Fibroblast of upper back skin (primary cell): ENCODE measurements around the gene SLC4A9.
"Not testable (repeated sequence)": the region's sequence is repeated elsewhere in the genome, so short reads cannot be mapped to it uniquely, and the experiment has no call there.

ENCODE experiments used
- DNase-seq: peaks from one replicate; pipeline ENCODE4 v3.0.0-alpha.2; 2013

The SLC4A9 gene

DNA sequence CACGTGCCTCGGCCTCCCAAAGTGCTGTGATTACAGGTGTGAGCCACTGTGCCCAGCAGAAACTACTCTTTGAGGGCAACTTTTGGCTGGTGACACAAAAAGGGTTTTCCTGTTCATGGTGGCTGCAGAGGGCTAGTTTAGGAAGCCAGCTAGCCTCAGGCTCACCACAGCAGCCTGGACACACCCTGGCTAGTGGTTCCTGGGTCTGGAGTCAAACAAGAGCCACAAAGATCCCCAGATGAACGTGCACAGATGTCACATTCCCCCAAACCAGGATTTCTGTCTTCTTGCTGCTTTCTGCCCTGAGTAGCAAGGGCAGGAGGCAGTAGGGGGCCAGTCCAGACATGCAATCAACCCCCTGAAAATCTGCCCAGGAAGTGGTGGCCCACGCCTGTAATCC, 20.4 kb upstream of the SLC4A9 start:
- DNase-seq, result no peak

DNA sequence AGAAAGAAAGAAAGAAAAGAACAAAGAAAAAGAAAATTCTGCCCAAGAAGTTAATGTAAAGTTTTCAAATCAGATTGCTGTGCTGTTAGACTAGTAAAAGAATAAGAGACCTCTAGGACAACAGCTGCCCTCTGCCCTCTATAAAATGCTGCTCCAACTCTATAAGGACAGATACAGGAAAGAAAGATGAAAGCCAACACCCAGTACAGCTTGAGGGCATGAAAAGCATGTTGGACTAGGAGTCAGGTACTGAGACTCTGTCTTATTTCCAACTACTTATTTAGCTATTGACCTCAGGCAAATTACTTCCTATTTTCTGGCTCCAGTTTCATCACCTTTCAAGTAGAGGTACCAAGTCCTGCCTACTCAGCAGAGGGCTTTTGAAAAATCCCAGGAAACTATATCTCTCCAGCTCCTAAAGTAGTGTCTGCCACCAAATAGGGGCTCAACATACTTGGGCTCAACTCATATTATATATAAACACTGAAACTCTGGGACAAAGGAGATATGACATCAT, 19.3 kb upstream of the SLC4A9 start:
- DNase-seq, result no peak

DNA sequence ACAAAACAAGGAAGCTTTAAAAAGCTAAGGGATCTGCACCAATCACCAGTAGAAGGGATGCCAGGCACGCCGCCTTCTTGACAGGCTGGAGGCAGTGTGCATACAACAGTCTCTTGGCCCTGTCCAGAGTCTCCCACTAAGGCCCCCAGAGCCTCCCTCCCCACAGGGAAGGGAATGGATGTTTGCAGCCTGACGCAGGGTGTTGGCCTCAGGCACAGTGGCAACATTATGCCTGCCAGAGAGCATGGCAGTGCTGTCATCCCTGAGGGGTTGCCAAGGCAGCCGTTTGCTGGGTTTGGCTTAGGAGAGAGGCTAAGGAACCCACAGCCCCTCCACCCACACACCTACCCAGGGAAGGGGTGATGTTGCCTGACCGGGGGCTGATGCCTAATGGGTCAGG, 18.4 kb upstream of the SLC4A9 start:
- no peak for DNase-seq

DNA sequence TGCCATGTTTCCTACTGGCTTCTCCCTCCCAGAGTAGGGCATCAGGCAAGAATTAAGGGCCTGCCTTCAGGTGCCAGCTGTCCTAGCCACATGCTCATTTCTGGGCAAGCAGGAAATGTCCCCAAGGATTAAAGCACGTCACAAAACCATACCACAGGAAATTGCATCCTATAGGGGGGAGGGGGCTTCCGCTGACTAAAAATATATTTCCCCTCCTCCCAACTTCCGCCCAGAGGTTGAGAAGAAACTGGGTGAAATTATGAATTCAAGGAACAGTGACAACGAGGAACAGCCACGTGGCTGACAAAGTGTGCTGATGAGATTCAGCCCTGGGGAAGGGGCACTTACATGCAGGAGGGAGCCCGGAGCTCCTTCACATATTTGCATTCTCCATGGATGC, 17.7 kb upstream of the SLC4A9 start:
- no peak for DNase-seq

DNA sequence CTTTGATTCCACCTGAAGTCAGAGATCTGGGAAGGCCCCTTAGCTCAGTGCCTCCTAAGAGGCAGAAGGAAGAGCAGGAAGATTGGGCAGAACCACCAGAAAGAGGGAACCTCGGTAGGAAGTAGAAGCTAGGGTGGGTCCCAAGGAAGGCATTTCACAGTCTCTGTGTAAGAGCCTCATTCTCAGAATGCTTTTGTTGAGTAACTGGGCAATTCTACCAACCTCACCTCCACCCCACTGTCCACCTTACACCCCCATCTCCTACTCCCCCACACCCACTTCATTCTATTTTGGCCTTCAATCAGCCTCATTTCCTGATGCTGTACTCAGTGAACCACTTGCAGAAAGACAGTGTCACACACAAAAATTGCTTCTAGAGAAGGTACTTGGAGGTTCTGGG, 17.1 kb upstream of the SLC4A9 start:
- no peak for DNase-seq

DNA sequence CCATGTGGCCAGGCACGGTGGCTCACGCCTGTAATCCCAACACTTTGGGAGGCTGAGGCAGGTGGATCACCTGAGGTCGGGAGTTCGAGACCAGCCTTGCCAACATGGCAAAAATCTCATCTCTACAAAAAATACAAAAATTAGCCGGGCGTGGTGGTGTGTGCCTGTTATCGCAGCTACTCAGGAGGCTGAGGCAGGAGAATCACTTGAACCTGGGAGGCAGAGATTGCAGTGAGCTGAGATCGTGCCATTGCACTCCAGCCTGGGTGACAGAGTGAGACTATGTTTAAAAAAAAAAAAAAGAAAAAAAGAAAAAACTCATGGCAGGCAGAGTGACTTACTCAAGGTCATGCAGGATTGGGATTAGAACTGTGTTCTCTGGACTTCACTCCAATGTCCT, 16.1 kb upstream of the SLC4A9 start:
- not testable (repeated sequence) for DNase-seq

DNA sequence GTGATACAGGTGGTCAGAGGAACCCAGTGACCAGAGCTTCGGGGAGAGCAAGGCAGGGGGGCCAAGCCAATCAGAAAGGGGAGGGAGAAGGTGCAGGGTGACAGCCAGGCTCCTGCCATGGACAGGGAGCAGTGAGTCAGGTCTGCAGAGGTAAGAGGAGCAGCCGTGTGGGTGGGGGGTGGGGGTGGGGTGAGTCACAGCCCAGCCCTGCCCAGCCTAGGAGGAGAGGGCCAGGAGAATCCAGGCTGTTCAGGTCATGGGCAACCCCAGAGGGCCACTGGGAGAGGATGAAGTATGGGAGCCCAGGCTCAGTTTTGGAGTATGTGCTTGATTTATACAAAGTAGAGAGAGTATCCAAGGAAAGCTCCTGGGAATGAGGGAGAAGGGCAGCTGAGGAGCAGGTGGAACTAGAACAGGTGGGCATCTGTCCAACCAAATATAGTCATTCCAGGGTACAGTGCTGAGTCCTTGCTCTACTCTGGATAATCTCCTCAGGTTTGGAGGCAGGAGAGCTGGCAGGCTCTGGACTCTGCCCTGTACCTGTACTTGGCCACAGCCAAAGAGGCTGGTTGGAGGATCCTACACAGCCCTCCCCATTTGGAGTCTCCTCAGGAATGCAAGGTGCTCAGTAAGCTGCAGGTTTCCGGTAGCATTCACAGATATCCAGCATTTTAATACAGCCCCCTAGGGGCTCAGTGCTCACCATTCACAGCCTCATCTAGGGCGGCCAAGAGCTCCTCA, 15.1 kb upstream of the SLC4A9 start:
- DNase-seq, result no peak

DNA sequence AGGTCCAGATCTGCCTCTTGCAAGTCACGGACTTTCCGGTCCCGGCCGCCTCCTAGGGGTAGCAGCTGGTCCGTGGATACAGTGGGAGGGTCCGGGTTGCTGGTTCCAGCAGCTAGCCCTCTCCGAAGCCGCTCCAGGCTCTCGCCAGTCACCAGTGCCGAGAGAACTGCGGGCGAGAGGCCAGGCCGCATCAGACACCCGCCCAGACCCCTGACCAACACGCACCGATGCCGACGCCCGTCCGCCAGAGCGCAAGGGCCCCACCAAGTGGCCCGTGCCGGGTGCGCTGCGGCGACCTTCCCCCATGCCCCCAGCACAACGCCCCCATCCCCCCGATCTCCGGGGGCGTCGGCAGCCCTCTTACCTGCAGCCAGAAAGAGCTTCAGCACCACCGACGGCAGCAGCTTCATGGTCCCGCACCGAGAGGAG, 14.1 kb upstream of the SLC4A9 start:
- peak; percentile 55 for DNase-seq

DNA sequence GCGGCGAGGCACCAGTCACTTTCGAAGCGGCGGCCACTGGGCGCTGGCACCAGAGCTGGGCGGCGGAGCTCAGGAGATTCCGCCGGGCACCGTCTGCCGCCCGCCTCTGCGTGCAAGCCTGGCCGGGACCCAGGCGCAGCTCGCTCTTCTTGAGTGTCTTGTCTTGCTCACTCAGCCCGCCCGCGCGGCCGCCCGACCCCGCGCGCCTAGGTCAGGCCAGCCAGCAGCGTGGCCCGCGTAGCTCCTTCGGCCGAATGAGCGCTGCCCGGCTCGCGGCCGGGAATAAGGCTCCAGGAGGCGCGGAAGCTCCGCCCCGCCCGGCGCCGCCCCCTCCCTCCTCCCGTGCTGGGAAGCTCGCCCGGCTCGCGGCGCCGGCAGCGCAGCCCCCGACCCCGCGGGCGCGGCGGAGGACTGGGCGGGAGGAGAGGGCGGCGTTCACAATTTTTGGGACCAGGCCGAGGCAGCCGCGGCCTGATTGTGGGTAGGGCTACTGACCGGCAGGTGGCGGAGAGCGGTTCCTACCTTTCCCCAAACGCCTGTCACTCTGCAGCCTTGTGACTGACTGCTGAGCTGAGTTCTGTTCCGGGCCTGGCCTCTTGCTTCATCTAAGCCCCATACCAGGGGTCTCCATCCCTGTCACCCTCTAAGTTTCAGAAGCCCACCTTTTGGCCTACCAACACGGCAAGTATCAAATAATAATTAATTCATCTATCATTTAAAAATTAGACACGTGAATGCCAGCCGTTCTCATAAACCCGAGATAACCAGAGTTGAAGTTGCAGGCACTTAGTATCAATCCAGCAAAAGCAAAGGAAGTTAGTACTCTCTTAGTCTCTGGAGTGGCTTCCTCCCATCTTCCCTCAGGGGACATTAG, 13.4 kb upstream of the SLC4A9 start, which contains the start of gene HBEGF:
Gene HBEGF, minus strand, starts transcription at position 256 of the 874 bp plus-strand sequence. CDS start 275 bp downstream, outside the sequence.
- peak; percentile 54 for DNase-seq

DNA sequence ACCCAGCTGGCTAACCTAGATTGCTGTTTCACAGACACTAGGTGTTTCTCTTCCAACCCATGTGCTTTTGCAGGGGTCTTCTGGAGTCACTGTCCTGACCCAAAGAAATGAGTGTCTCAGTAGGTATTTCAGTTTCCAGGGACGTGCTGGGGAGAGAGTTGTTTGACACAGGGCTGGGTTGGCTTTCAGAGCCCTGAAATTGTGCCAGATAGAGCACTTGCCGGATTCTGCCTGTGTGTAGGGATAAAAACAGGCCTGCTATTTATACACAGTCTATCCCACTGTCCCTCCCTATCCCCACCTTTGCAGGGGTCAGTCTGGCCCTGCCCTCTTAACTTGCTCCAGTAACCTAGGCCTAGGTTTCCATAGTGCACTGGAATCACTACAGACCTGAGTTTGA, 12.6 kb upstream of the SLC4A9 start:
- no peak for DNase-seq

DNA sequence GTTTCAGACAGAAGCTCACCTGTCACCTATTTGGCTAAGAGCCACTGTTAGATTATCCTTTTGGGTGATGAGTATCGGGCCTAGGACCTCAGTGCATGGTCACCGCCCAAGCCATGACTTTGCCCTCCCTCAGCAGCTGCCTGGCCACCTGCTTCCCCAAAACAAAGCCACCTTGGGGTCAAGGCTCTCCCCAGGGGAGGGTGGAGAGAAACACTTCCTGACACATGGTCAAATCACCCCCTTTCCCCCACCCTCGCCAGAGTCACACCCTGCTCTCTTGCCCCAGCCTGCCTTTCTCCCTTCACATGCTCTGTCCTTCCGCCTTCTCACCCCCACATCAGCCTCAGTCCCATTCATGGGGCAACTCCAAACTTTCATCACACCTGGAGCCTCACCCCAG, 11.9 kb upstream of the SLC4A9 start:
- DNase-seq, result no peak

DNA sequence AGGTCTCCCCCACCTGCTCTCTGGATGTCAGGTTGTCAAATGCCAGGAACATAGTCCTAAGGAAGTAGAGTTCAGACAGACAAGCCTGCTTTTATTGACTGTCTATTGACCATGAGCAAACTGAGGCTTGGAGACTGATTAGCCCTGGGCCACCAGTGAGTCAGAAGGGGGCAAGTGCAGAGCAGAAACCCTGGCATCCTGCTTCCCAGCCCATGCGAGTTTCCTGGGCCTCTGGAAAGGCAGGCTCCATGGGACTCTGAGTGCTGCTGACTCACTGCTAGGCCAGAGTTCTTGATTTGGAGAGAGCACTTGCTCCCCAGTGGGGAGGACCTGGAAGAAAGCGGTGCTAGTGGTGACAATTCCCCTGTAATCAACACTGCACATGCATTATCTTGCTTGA, 10.8 kb upstream of the SLC4A9 start:
- DNase-seq, result no peak

DNA sequence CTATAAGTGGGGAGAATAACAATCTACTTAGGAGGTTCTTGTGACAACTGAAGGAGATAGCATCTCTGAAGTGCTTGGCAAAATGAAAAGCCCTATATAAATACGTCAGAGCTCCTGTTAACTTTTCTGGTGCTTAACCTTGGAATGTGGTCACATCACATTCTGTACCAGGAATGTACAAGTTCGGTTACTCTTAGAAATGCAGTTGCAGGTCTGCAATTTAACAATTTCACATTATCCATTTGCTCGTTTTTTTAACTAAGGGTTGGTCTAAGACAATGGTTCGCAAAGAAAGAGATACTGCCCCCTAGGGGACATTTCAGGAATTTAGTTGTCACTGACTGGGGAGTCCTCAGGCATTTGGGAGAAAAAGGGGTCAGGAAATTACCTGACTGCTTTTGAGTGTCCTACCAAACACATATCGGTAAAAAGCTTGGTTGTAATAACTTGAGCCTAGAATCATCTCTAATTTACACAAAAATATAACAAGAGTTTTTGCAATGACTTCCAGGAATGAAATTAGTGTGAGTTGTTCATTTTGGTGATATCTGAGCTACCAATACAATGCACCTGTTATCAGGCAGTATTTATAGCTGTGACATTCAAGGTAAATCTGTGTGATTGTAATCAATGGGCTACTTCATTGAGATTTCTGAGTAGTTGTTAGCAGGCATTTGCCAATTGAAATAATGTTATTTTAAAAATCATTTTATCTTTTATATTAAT, 8.2 kb upstream of the SLC4A9 start:
- peak; percentile 75 for DNase-seq

DNA sequence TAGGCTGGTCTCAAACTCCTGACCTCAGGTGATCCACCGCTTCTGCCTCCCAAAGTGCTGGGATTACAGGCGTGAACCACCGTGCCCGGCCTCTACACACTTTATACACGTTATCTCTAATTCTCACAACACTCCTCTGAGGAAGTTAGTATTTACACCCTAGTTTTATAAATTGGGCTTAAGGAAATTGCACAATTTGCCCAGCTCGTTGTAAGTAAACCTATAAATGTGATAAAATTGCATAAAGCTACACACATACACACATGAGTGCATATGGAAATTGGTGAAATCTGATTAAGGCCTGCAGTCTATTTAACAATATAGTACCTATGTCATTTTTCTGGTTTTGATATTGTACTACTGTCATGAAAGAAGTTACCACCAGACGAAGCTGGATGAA, 4.4 kb upstream of the SLC4A9 start:
- DNase-seq, result no peak

DNA sequence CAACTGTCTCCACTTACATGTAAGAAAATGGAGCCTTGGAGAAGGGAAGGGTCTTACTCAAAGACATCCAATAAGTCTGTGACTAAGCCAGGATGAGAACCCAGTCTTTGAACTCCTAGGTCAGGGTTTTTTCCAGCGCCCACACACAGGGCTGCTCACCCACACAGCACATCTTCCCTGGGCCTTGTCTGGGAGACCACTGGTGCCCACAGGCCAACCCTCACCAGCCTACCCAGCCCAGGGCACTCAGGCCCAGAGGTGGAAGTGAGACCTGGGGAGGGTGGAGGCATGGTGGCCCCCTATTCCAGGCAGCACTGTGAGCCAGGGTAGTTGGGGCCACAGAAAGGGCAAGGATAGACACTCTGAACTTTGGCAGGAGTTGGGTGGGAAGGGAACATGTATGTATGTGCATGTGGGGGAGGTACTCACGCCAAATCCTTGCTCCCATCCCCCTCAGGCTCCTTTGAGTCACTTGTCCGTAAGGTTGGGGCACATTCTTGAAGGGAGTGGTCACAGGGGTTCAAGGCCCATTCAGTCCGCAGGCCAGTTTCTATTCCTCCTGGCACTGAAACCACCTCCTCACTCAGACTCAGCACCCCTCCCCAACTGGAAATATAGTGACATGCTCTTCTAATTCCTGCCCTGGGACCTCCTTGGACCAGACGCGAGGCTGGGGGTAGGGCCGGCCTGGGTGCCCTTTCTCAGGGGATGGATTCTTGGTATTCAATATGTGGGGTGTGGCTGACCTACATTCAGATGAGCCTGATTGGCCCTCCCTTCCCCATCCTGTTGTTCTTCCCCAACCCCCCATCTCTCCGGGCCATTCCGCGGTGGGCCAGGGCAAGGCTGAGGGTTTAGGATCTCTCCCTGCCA, 2.9 kb upstream of the SLC4A9 start:
- no peak for DNase-seq

DNA sequence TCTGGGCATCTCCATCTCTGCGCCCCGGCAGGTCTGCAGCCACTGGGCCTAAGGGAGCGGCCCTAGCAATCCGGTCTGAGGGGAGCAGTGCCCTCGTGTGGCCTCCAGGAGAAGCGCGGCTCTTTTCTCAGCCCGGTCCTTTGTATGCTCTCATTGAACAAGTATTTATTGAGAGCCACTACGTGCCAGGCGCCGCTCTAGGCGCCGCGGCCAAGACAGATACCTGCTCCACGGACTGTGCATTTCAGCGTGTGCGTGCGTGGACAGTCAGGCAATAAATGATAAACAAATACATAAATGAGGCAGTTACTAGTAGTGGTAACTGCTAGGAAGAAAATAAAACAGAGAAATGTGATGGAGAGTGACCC, 2.3 kb upstream of the SLC4A9 start:
- DNase-seq, result peak; percentile 83

DNA sequence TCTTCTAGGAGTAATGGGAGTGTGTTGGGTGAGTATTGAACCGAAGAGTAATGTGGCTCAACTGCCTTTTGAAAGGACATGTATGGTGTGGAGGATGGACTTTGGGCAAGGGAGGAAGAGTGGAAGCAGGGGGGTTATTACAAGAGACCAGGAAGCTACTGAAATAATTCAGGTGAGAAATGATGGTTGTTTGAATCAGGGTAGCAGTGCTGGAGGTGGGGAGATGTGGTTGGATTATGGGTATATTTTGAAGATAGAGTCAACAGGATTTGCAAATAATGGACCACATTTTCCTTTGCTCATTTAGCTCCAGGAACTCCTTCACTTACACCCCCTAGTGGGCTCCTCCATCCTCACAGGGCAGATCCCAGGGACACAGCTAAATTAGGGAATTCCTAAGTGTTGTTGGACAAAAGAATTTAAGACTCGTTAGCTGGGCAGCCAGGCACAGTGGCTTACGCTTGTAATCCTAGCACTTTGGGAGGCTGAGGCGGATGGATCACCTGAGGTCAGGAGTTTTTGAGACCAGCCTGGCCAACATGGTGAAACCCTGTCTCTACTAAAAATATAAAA, 1.2 kb upstream of the SLC4A9 start:
- peak; percentile 41 for DNase-seq

DNA sequence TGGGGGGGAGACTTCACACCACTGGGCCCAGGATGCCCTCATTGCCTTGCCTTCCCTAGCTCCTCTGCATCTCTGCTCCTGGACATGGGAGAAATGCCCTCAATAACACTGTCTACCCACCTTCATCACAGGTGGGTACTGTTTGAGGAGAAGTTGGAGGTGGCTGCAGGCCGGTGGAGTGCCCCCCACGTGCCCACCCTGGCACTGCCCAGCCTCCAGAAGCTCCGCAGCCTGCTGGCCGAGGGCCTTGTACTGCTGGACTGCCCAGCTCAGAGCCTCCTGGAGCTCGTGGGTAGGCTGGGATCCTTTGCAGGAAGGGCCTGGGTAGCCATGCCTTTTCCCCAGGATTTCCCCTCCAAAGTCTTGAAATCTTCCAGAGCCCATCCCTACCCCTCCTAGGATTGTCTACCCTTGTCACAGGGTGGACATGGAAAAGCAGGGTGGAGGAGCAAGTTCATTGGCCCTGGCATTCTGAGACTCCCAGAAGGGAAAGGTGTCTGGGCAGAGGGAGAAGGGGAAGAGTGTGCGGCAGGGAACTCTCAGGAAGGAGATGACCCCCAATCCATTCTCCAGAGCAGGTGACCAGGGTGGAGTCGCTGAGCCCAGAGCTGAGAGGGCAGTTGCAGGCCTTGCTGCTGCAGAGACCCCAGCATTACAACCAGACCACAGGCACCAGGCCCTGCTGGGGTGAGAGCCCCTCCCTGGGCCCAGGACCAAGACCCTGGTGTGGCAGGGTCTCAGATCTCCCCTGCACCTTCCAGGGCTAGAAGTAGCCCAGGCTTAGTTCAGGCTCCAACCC, 886 bp downstream of the SLC4A9 start:
- DNase-seq, result no peak

DNA sequence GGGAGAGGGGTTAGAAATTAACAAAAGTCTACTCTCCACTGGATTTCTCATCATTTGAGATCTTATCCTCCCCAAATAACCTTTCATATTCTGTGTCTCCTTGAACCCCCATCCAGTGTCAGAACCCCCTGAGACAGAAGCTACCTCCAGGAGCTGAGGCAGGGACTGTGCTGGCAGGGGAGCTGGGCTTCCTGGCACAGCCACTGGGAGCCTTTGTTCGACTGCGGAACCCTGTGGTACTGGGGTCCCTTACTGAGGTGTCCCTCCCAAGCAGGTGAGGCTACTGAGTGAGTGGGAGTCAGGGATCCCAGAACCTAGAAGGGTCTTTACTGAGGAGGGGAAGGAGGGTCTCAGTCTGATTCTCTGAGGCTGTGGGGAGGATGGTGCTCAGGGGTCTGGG, 1.9 kb downstream of the SLC4A9 start:
- no peak for DNase-seq

DNA sequence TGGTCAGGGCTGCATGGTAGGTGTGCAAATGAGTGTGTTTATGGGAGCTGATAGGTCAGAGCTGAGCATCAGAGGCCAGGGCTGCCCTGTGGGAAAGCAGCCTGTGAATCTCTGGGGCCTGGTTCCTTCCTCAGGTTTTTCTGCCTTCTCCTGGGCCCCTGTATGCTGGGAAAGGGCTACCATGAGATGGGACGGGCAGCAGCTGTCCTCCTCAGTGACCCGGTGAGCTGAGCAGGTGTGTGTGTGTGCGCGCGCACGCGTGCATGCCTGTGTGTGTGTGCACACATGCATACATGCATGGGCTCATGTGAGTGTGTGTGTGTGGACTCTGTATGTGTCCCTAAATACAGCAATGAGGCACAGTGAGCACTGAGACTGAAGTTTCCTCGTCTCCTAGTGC, 2.3 kb downstream of the SLC4A9 start:
- no peak for DNase-seq
